LoVo (cell line): Measurements from ENCODE around the gene CSF2.
A peak's percentile ranks its signal among the peaks of the same experiment; 100 is the strongest.

ENCODE experiments used
- DNase-seq: peaks from one replicate; pipeline ENCODE4 v3.0.0-alpha.2; 2016; ENCODE audit warnings: low spot score

CSF2 gene

GRCh38 chr5:132069994-132070393, 3.6 kb upstream of the CSF2 start:
- no peak for DNase-seq

- DNase-seq: no peak
Observed at GRCh38 chr5:132070460-132071337, 2.9 kb upstream of the CSF2 start.

GRCh38 chr5:132071338-132071707, 2.3 kb upstream of the CSF2 start:
- DNase-seq: no peak

- DNase-seq: no peak
Observed at GRCh38 chr5:132072070-132072469, 1.5 kb upstream of the CSF2 start.

- DNase-seq: no peak
Observed at GRCh38 chr5:132072528-132072927, 1.1 kb upstream of the CSF2 start.

GRCh38 chr5:132074091-132074771, 642 bp downstream of the CSF2 start:
- peak; percentile 38 for DNase-seq

GRCh38 chr5:132074772-132075718, 1.5 kb downstream of the CSF2 start:
- no peak for DNase-seq

GRCh38 chr5:132075719-132076077, 2.1 kb downstream of the CSF2 start:
- DNase-seq: no peak

GRCh38 chr5:132076202-132076830, 2.7 kb downstream of the CSF2 start:
- DNase-seq: no peak

GRCh38 chr5:132076983-132077382, 3.4 kb downstream of the CSF2 start:
- no peak for DNase-seq

- DNase-seq: no peak
Observed at GRCh38 chr5:132079081-132079480, 5.5 kb downstream of the CSF2 start.

- no peak for DNase-seq
Observed at GRCh38 chr5:132079619-132080018, 6.0 kb downstream of the CSF2 start.

- no peak for DNase-seq
Observed at GRCh38 chr5:132080595-132080994, 7.0 kb downstream of the CSF2 start.

- no peak for DNase-seq
Observed at GRCh38 chr5:132081458-132081857, 7.9 kb downstream of the CSF2 start.

GRCh38 chr5:132082329-132083023, 8.9 kb downstream of the CSF2 start:
- DNase-seq: no peak

GRCh38 chr5:132083071-132083678, 9.6 kb downstream of the CSF2 start:
- no peak for DNase-seq

GRCh38 chr5:132085686-132086085, 12.1 kb downstream of the CSF2 start:
- DNase-seq: no peak

GRCh38 chr5:132086277-132086794, 12.7 kb downstream of the CSF2 start:
- peak; percentile 37 for DNase-seq

- no peak for DNase-seq
Observed at GRCh38 chr5:132087176-132087575, 13.6 kb downstream of the CSF2 start.

- DNase-seq: no peak
Observed at GRCh38 chr5:132087661-132088060, 14.1 kb downstream of the CSF2 start.

- no peak for DNase-seq
Observed at GRCh38 chr5:132089363-132089762, 15.8 kb downstream of the CSF2 start.
